Activated CD4-positive, alpha-beta T cell treated with anti-CD3 and anti-CD28 coated beads for 36 hours (primary cell): Measurements from ENCODE around the gene KRT14. TPM values are rescaled to one million over a fixed set of nuclear protein-coding genes. Genes with fewer than 3 reads are reported as not detected.
"Not testable (repeated sequence)": the region's sequence is repeated elsewhere in the genome, so short reads cannot be mapped to it uniquely, and the experiment has no call there.

Source experiments
- ATAC-seq: fragments of 200-7000 bp; cut with Tn5 transposase; one replicate; pipeline ENCODE4 v1.10.0; 2021; ENCODE audit warnings: mild to moderate bottlenecking, moderate library complexity
- CTCF ChIA-PET: fragments of 350-600 bp; sonication (Branson Sonifier 250); formaldehyde crosslinking; loops from one replicate; lab custom pipeline; 2021; ENCODE audit warnings: antibody characterized with exemption; lab: Charles Lee
- POLR2A ChIA-PET: fragments of 350-600 bp; sonication (Branson Sonifier 250); formaldehyde crosslinking; loops from one replicate; lab custom pipeline; 2021; ENCODE audit warnings: antibody characterized with exemption, inconsistent platforms; lab: Charles Lee
- DNase-seq: peaks from one replicate; pipeline ENCODE4 v3.0.0-alpha.2; 2020
- H3K27ac Mint-ChIP-seq: one replicate; pipeline ENCODE4 v1.8.0; 2021; ENCODE audit warnings: mixed read lengths
- H3K27me3 Mint-ChIP-seq: one replicate; pipeline ENCODE4 v1.8.0; 2021; ENCODE audit warnings: mixed read lengths
- H3K36me3 Mint-ChIP-seq: one replicate; pipeline ENCODE4 v1.8.0; 2021; ENCODE audit warnings: low read depth, mixed read lengths
- H3K4me1 Mint-ChIP-seq: one replicate; pipeline ENCODE4 v1.8.0; 2021; ENCODE audit warnings: mixed read lengths
- H3K4me3 Mint-ChIP-seq: one replicate; pipeline ENCODE4 v1.8.0; 2021; ENCODE audit warnings: mild to moderate bottlenecking, moderate library complexity, mixed read lengths
- H3K9me3 Mint-ChIP-seq: one replicate; pipeline ENCODE4 v1.8.0; 2021; ENCODE audit warnings: low read depth, mixed read lengths
- intact Hi-C, 2 experiments: fragments of 100-400 bp; cut with DNase I in 1 of 2; cut with micrococcal nuclease in 1 of 2; formaldehyde crosslinking; loops; one replicate each; pipeline versions ENCODE4 v1.14.2 to v1.15.1; 2022 to 2024; cut with DNase I, micrococcal nuclease
- total RNA-seq, 2 experiments: library from RNA; stranded (reverse); gene quantifications; one replicate each; pipeline ENCODE4 v1.2.3, GENCODE V29; 2021

The KRT14 gene
- total RNA-seq, 2 experiments from 2014 or later = not detected

DNA sequence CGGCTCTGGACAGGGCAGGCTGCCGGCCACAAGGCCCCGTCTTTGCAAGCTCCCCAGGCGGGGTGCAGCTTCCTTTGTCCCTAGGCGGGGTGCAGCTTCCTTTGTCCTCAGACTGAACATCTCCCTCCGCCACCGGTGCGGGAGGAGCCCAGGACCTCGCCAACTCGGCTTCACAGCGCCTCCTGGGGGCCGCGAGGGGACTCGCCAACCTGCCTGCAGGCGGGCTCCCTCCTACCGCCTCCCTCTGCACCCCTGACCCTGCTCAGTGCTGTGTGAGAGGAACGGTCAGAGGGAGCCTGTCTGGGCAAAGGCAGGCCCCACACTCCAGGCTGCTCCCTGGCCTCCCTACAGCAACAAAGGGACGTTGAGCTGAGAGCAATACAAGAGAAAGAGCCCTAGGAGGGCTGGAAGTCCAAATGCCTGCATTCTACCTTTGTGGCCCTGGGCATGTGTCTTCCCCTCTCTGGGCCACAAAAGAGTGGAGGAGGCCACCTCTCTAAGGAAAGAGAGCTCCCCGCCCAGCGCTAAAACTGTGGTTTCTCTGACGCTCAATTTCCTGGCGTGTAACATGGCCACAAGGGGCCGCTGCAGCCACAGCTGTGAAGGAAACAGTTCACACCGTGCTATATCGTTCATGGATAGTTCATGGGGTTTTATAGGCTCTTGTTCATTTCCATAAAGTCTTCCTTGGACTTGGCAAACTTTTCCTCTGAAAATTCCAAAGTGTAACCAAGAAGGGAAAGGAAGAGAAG is 37.7 kb downstream of the KRT14 start:
- peaks cover 4% of the 10 kb centered on the region for H3K9me3 Mint-ChIP-seq
- ATAC-seq (peak; percentile 81), DNase-seq (peak; percentile 93)
- H3K27me3 Mint-ChIP-seq = peaks cover 10% of the 10 kb centered on the region
- intact Hi-C loops = loop anchor here (1.0 to 5.0 kb wide), 13 partner anchors 30 to 927 kb away; no protein-coding TSS in a partner anchor
- H3K36me3 Mint-ChIP-seq = no peaks in the 10 kb centered on the region
- H3K4me3 Mint-ChIP-seq = no peak overlapping the region
- peaks cover 22% of the 10 kb centered on the region for H3K4me1 Mint-ChIP-seq
- H3K27ac Mint-ChIP-seq = peak overlapping the region; percentile 42
- CTCF ChIA-PET = interaction anchor here (0.6 to 6.5 kb wide), 56 partner anchors 8 to 958 kb away, joined by 3 to 73 read pairs (median 4); partner anchors contain the start of genes KRT36 and KRT40
- POLR2A ChIA-PET = interaction anchor here (0.6 to 1.1 kb wide), 4 partner anchors 102 to 145 kb away, joined by 3 to 5 read pairs (median 4); partner anchors contain the start of gene EIF1

DNA sequence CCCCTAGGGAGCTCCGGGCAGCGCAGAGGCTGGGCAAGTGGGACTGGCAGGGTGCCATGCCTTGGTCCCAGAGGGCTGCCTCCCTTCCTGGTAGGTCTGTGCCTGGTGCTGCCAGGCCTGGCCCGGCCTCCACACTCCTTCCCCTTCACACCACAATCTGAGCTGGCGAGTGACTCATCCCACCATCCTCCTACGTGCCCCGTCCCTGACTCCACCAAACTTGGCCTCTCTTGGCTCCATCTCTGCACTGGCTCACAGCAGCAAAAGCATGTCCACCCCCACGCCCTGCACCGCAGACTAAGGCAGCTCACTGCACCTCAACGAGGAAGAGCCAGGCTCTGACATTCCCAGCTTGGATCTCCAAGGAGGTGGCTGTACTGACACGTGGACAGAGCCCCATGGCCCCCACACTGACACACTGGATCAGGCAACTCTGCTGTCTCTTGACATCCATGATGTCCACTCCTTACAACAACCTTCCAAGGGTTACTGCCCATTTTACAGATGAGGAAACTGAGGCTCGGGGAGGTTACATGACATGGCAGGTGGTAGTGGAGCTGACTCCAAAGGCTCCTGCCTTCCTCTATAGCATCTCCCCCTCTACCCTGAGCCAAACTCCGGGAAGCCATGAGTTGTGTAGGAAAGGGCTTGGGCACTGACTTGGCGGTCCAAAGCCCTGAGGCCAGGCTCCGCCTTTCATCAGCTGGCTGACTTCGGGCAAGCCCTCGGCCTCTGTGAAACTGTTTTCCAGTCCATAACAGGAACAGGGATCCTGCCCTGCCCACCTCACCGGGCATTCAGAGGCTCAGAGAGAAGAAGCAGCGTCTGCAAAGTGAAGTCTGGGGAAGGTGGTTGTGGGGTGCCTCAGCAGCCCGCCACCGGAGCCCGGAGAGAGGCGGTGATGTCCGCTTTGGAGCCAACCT is 38.5 kb downstream of the KRT14 start:
- peaks cover 22% of the 10 kb centered on the region for H3K4me1 Mint-ChIP-seq
- H3K36me3 Mint-ChIP-seq = no peaks in the 10 kb centered on the region
- ATAC-seq (peak; percentile 89), DNase-seq (peak; percentile 91)
- peaks cover 9% of the 10 kb centered on the region for H3K27me3 Mint-ChIP-seq
- H3K27ac Mint-ChIP-seq = no peak overlapping the region
- ChIA-PET CTCF (interaction anchor here (0.6 to 6.5 kb wide), 41 partner anchors 8 to 743 kb away, joined by 3 to 73 read pairs (median 6); partner anchors contain the start of genes KRT36 and KRT40), POLR2A (interaction anchor here (0.5 to 1.0 kb wide), 2 partner anchors 98 to 144 kb away, joined by 3 read pairs; no protein-coding TSS in a partner anchor)
- H3K9me3 Mint-ChIP-seq = peaks cover 4% of the 10 kb centered on the region
- intact Hi-C loops = loop anchor here in 1 of 2 experiments (1.0 to 5.0 kb wide), 7 partner anchors 62 to 926 kb away; no protein-coding TSS in a partner anchor
- H3K4me3 Mint-ChIP-seq = no peak overlapping the region

DNA sequence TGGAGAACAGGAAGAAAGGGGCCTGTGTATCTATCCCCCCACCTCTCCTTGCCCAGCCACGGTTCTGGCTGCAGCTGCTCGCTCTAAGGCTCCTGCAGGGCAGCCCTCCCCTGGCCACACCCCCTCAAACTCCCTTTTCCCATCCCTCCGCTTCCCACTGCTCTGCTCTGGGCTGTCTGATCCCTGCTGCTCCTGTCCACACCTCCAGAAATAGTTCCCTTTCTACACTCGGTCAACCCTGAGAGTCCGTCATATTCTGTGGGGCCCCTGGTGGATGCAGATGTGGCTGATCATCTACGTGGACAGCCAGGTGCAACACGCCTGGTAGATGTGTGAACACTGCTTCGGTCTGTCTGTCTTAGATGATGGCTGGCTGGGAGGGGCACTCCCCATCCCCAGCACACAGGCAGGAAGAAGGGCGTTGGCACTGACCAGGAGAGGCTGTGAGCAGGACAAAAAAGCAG is 39.3 kb downstream of the KRT14 start:
- Mint-ChIP-seq H3K36me3 (no peaks in the 10 kb centered on the region), H3K4me3 (no peak overlapping the region), H3K27ac (no peak overlapping the region), H3K4me1 (peaks cover 22% of the 10 kb centered on the region), H3K9me3 (peaks cover 4% of the 10 kb centered on the region), H3K27me3 (peaks cover 3% of the 10 kb centered on the region)
- no peak for DNase-seq
- intact Hi-C loops = loop anchor here in 1 of 2 experiments (5.0 kb wide), 2 partner anchors 210 to 925 kb away; no protein-coding TSS in a partner anchor
- ATAC-seq = no peak
- CTCF ChIA-PET = interaction anchor here (0.6 to 6.5 kb wide), 14 partner anchors 12 to 742 kb away, joined by 3 to 73 read pairs (median 10); no protein-coding TSS in a partner anchor
- POLR2A ChIA-PET = interaction anchor here (0.5 kb wide), 1 partner anchor 98 kb away, joined by 3 read pairs; no protein-coding TSS in a partner anchor

DNA sequence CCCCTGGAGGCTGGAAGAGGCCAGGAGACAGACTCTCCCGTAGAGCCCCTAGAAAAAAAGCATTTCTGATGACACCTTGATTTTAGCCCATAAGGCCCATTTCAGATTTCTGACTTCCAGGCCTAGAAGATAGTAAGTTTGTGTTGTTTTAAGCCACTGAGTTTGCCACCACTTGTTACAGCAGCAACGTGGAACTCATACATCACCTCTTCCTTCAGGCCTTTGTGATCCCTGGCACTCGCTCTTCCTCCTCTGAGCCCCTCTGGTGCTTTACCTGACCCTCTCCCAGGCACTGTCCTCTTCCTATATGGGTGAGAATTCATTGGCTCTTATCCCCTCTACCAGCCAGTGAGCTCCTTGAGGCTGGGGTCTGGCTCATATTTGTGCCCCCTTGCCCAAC is 39.9 kb downstream of the KRT14 start:
- no peak overlapping the region for H3K27ac Mint-ChIP-seq
- CTCF ChIA-PET = interaction anchor here (0.6 kb wide), 1 partner anchor 590 kb away, joined by 3 read pairs; no protein-coding TSS in a partner anchor
- H3K27me3 Mint-ChIP-seq = peaks cover 3% of the 10 kb centered on the region
- intact Hi-C loops = loop anchor here in 1 of 2 experiments (5.0 kb wide), 2 partner anchors 210 to 925 kb away; no protein-coding TSS in a partner anchor
- peaks cover 4% of the 10 kb centered on the region for H3K9me3 Mint-ChIP-seq
- H3K4me3 Mint-ChIP-seq = no peak overlapping the region
- POLR2A ChIA-PET = no interaction called here
- no peaks in the 10 kb centered on the region for H3K36me3 Mint-ChIP-seq
- DNase-seq (no peak), ATAC-seq (no peak)
- peaks cover 22% of the 10 kb centered on the region for H3K4me1 Mint-ChIP-seq

DNA sequence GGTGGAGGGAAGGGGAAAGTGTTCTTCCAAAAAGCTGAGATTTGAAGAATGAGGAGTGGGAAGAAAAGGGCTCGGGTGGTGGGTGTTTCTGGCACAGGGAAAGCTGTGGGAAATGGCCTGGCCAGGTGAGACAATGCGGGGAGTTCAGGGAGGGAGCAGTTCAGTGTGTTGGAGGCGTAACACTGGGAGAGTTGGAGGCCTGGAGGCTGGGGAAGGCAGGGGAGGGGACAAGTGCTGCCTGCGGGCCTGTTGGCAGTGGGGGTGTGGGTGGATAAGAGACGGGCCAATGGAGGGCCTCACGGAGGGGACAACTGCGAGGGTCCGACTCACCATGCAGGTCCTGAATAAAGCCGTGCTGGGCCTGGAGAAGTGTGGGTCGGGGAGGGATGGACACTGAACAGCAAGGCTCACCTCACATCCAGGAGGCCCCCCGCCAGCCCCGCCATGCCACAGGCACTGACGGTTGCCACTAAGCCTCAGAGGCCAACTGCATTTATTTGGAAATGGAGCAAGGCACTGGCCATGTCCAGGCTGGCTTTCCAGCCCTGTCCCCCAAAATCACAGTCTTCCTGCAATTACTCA is 40.8 kb downstream of the KRT14 start:
- H3K36me3 Mint-ChIP-seq = no peaks in the 10 kb centered on the region
- POLR2A ChIA-PET = no interaction called here
- DNase-seq = no peak
- peaks cover 4% of the 10 kb centered on the region for H3K9me3 Mint-ChIP-seq
- intact Hi-C loops = loop anchor here in 1 of 2 experiments (5.0 kb wide), 2 partner anchors 209 to 924 kb away; no protein-coding TSS in a partner anchor
- H3K27ac Mint-ChIP-seq = no peak overlapping the region
- H3K4me1 Mint-ChIP-seq = peaks cover 22% of the 10 kb centered on the region
- peaks cover 3% of the 10 kb centered on the region for H3K27me3 Mint-ChIP-seq
- no peak overlapping the region for H3K4me3 Mint-ChIP-seq
- no peak for ATAC-seq
- CTCF ChIA-PET = interaction anchor here (2.5 kb wide), 1 partner anchor 103 kb away, joined by 7 read pairs; no protein-coding TSS in a partner anchor

DNA sequence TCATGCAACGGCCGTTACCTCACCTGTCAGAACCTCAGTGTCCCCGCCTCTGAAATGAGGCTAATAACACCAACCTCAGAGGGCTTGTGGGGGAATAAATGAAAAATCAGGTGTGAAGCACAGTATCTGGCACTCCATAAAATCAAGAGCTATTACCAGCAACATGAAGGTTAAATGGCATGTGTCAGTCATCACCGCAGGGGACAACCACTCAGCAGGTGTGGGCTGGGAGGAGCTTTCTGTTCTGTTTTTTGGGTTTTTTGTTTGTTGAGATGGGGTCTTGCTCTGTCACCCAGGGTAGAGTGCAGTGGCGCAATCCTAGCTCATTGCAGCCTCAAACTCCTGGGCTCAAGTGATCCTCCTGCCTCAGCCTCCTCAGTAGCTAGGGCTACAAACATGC is 41.8 kb downstream of the KRT14 start:
- Mint-ChIP-seq H3K4me3 (no peak overlapping the region), H3K27ac (no peak overlapping the region), H3K4me1 (peaks cover 22% of the 10 kb centered on the region), H3K36me3 (no peaks in the 10 kb centered on the region), H3K27me3 (peaks cover 3% of the 10 kb centered on the region), H3K9me3 (peaks cover 4% of the 10 kb centered on the region)
- CTCF ChIA-PET = interaction anchor here (1.4 to 2.5 kb wide), 2 partner anchors 102 to 104 kb away, joined by 3 to 7 read pairs; no protein-coding TSS in a partner anchor
- no peak for DNase-seq
- intact Hi-C loops = loop anchor here in 1 of 2 experiments (5.0 kb wide), 2 partner anchors 208 to 923 kb away; no protein-coding TSS in a partner anchor
- POLR2A ChIA-PET = interaction anchor here (0.6 to 0.7 kb wide), 2 partner anchors 34 to 100 kb away, joined by 3 to 6 read pairs; no protein-coding TSS in a partner anchor
- no peak for ATAC-seq

DNA sequence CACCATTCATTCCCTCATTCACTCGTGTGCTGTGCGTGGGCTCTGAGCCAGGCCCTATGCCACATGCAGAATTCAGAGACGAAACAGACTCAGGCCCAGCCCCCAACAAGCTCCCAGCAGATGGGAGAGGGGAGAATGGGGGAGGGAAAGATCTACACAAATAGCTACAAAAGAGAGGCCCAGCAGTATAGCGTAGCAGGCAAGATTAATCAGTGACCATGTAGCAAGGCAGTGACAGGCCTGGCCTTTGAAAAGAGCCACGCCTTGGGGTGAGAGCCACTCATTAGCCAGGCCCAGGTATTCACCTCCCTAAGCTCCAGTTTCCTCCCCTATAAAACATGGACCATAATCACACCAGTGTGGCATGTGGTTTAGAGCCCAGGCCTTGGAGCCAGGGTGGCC is 42.2 kb downstream of the KRT14 start:
- ATAC-seq (no peak), DNase-seq (no peak)
- Mint-ChIP-seq H3K4me3 (no peak overlapping the region), H3K4me1 (peaks cover 22% of the 10 kb centered on the region), H3K9me3 (peaks cover 4% of the 10 kb centered on the region), H3K27ac (no peak overlapping the region), H3K27me3 (peaks cover 3% of the 10 kb centered on the region), H3K36me3 (no peaks in the 10 kb centered on the region)
- intact Hi-C loops = no loop called here
- ChIA-PET POLR2A (interaction anchor here (0.6 to 0.7 kb wide), 2 partner anchors 35 to 101 kb away, joined by 3 to 6 read pairs; no protein-coding TSS in a partner anchor), CTCF (interaction anchor here (1.4 to 2.5 kb wide), 2 partner anchors 103 to 105 kb away, joined by 3 to 7 read pairs; no protein-coding TSS in a partner anchor)

DNA sequence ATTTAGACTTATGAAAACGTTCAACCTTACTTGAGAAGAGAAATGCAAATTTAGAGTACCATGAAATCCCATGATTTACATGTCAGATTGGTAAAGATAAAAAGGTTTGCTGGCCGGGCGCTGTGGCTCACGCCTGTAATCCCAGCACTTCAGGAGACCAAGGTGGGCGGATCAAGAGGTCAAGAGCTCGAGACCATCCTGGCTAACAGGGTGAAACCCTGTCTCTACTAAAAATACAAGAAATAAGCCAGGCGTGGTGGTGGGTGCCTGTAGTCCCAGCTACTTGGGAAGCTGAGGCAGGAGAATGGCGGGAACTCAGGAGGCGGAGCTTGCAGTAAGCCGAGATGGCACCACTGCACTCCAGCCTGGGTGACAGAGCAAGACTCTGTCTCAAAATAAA is 43.9 kb downstream of the KRT14 start:
- H3K4me1 Mint-ChIP-seq, H3K27me3 Mint-ChIP-seq, ATAC-seq, H3K36me3 Mint-ChIP-seq, H3K27ac Mint-ChIP-seq, POLR2A ChIA-PET, DNase-seq, H3K4me3 Mint-ChIP-seq, intact Hi-C loops, H3K9me3 Mint-ChIP-seq: not testable (repeated sequence)
- CTCF ChIA-PET = interaction anchor here (0.6 kb wide), 1 partner anchor 132 kb away, joined by 3 read pairs; no protein-coding TSS in a partner anchor

DNA sequence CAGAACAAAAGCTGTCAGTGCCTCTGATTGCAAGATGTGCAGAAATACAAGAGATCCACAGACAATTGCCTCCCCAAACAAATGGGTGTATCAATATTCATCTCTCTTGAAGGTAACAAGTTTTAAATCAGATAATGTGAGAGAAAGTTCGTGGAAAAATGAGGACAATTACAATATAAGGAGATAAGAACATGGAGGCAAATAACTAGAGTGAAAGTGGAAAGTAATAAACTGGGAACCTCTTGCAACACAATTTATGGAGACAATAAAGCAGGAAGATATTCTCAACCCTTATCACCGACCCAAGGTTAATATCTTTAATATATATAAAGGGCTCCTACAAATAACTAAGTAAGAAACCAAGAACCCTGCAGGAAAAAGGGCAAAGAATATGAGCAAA is 44.3 kb downstream of the KRT14 start:
- H3K27me3 Mint-ChIP-seq = peaks cover 3% of the 10 kb centered on the region
- no peak overlapping the region for H3K4me3 Mint-ChIP-seq
- H3K27ac Mint-ChIP-seq = no peak overlapping the region
- no peaks in the 10 kb centered on the region for H3K36me3 Mint-ChIP-seq
- CTCF ChIA-PET = interaction anchor here (0.6 to 1.4 kb wide), 4 partner anchors 24 to 1280 kb away, joined by 3 to 4 read pairs (median 3); partner anchors contain the start of gene KRT15
- H3K9me3 Mint-ChIP-seq = peaks cover 4% of the 10 kb centered on the region
- DNase-seq = no peak
- intact Hi-C loops = no loop called here
- POLR2A ChIA-PET = no interaction called here
- H3K4me1 Mint-ChIP-seq = peaks cover under 1% of the 10 kb centered on the region
- ATAC-seq = no peak
